ENCODE data around the gene SEL1L3. TPM values are rescaled to one million over a fixed set of nuclear protein-coding genes. Genes with fewer than 3 reads are reported as not detected.

SEL1L3 gene
- total and polyA plus RNA-seq, 2 donors (not counting 1 experiment from before 2014, with no cell fraction given): 120 to 280 TPM

- H3K4me3 Mint-ChIP-seq: peak overlapping the region; percentile 38
- peak overlapping the region; percentile 91 for H3K27ac Mint-ChIP-seq
- DNase-seq: no peak
- peak overlapping the region; percentile 51 for H3K4me2 ChIP-seq (replicated peaks; ENCODE audit: low read depth, low read length, poor library complexity, severe bottlenecking)
- H3K9me3 Mint-ChIP-seq (ENCODE audit: insufficient read depth): no peaks in the 10 kb centered on the region
- ChIA-PET CTCF (interaction anchor here (0.9 to 2.7 kb wide), 6 partner anchors 10 to 455 kb away, joined by 3 to 8 read pairs (median 5); no protein-coding TSS in a partner anchor), POLR2A (interaction anchor here (0.8 to 1.3 kb wide), 2 partner anchors 8 to 43 kb away, joined by 3 to 4 read pairs; no protein-coding TSS in a partner anchor)
- H3K36me3 ChIP-seq (replicated peaks in 1 of 2; ENCODE audit: control extremely low read depth in 1 of 2, control insufficient read depth in 1 of 2, extremely low read depth in 1 of 2, insufficient read depth in 2 of 2, low read length in 1 of 2): no peaks in the 10 kb centered on the region
- no peaks in the 10 kb centered on the region for H3K27me3 Mint-ChIP-seq
- TF ChIP-seq EZH2 (IDR thresholded peaks at IDR 0.05; ENCODE audit: borderline replicate concordance, insufficient read depth, low read depth, low read length, poor library complexity, severe bottlenecking) (no peak), CTCF (IDR thresholded peaks at IDR 0.05) (no peak)
- peak overlapping the region; percentile 7 for H3K9ac ChIP-seq (ENCODE audit: low read length)
- peaks cover 0 to 13% (median 10%) of the 10 kb centered on the region in 3 donors for H3K9me3 ChIP-seq (ENCODE audit: control extremely low read depth in 1 of 3, control insufficient read depth in 2 of 3, insufficient read depth in 1 of 3, low read length in 2 of 3)
- H2AFZ ChIP-seq (ENCODE audit: insufficient read depth, low read depth, low read length, poor library complexity, severe bottlenecking): peak overlapping the region; percentile 5
- H3K27ac ChIP-seq (ENCODE audit: low read length in 2 of 2): peak overlapping the region; percentile 93 to 94
- H3K79me2 ChIP-seq (ENCODE audit: control insufficient read depth, insufficient read depth, low read length): peaks cover 40% of the 10 kb centered on the region
- H3K4me3 ChIP-seq (ENCODE audit: control extremely low read depth in 1 of 5, extremely low read depth in 1 of 5, insufficient read depth in 1 of 5, low read depth in 2 of 5, low read length in 4 of 5): peak overlapping the region in 1 of 5 experiments; percentile 42
- peaks cover 97 to 100% of the 10 kb centered on the region in 2 donors for H3K4me1 ChIP-seq (ENCODE audit: control insufficient read depth in 2 of 2, insufficient read depth in 2 of 2, low read length in 2 of 2)
- peaks cover 94% of the 10 kb centered on the region for H3K4me1 Mint-ChIP-seq
- no peaks in the 10 kb centered on the region for H3K27me3 ChIP-seq (replicated peaks in 1 of 4; ENCODE audit: control extremely low read depth in 1 of 4, control insufficient read depth in 3 of 4, insufficient read depth in 4 of 4, low read length in 3 of 4)
- H4K20me1 ChIP-seq (ENCODE audit: control insufficient read depth, insufficient read depth, low read length, poor library complexity, severe bottlenecking): no peaks in the 10 kb centered on the region
- WGBS (ENCODE audit: insufficient coverage): no CpG with 5 or more reads among the region's 2 CpGs
- no peak for ATAC-seq (ENCODE audit: low read depth)
- intact Hi-C loops (cut with micrococcal nuclease): loop anchor here (5.0 kb wide), 1 partner anchor 1283 kb away; no protein-coding TSS in a partner anchor
These were observed 7.3 kb upstream of the SEL1L3 start for GRCh38 chr4:25870081-25870480.

- Histone ChIP-seq H3K4me1 (ENCODE audit: control insufficient read depth in 2 of 2, insufficient read depth in 2 of 2, low read length in 2 of 2) (peaks cover 94 to 97% of the 10 kb centered on the region in 2 donors), H3K4me3 (ENCODE audit: control extremely low read depth in 1 of 5, extremely low read depth in 1 of 5, insufficient read depth in 1 of 5, low read depth in 2 of 5, low read length in 4 of 5) (peak overlapping the region in 1 of 5 experiments; percentile 23), H3K4me2 (replicated peaks; ENCODE audit: low read depth, low read length, poor library complexity, severe bottlenecking) (peak overlapping the region; percentile 94), H4K20me1 (ENCODE audit: control insufficient read depth, insufficient read depth, low read length, poor library complexity, severe bottlenecking) (no peaks in the 10 kb centered on the region), H2AFZ (ENCODE audit: insufficient read depth, low read depth, low read length, poor library complexity, severe bottlenecking) (no peak overlapping the region), H3K27ac (ENCODE audit: low read length in 2 of 2) (peak overlapping the region; percentile 14 to 85), H3K79me2 (ENCODE audit: control insufficient read depth, insufficient read depth, low read length) (peaks cover 57% of the 10 kb centered on the region), H3K9me3 (ENCODE audit: control extremely low read depth in 1 of 3, control insufficient read depth in 2 of 3, insufficient read depth in 1 of 3, low read length in 2 of 3) (peaks cover 0 to 13% (median 10%) of the 10 kb centered on the region in 3 donors), H3K27me3 (replicated peaks in 1 of 4; ENCODE audit: control extremely low read depth in 1 of 4, control insufficient read depth in 3 of 4, insufficient read depth in 4 of 4, low read length in 3 of 4) (no peaks in the 10 kb centered on the region), H3K9ac (ENCODE audit: low read length) (no peak overlapping the region), H3K36me3 (replicated peaks in 1 of 2; ENCODE audit: control extremely low read depth in 1 of 2, control insufficient read depth in 1 of 2, extremely low read depth in 1 of 2, insufficient read depth in 2 of 2, low read length in 1 of 2) (no peaks in the 10 kb centered on the region)
- Mint-ChIP-seq H3K27me3 (no peaks in the 10 kb centered on the region), H3K4me3 (peak overlapping the region; percentile 74), H3K4me1 (peaks cover 87% of the 10 kb centered on the region), H3K27ac (peak overlapping the region; percentile 91), H3K9me3 (ENCODE audit: insufficient read depth) (no peaks in the 10 kb centered on the region)
- ATAC-seq (ENCODE audit: low read depth) (no peak), DNase-seq (no peak)
- TF ChIP-seq EZH2 (IDR thresholded peaks at IDR 0.05; ENCODE audit: borderline replicate concordance, insufficient read depth, low read depth, low read length, poor library complexity, severe bottlenecking) (no peak), CTCF (IDR thresholded peaks at IDR 0.05) (no peak)
- 88% methylated on average over 5 of the region's 6 CpGs for WGBS (ENCODE audit: insufficient coverage)
- intact Hi-C loops (cut with micrococcal nuclease): loop anchor here (10.0 kb wide), 2 partner anchors 717 to 1017 kb away; partner anchors contain the start of gene TBC1D19
- CTCF ChIA-PET: interaction anchor here (1.3 to 2.6 kb wide), 2 partner anchors 8 to 13 kb away, joined by 5 to 8 read pairs; no protein-coding TSS in a partner anchor
- POLR2A ChIA-PET: interaction anchor here (1.0 kb wide), 1 partner anchor 11 kb away, joined by 4 read pairs; no protein-coding TSS in a partner anchor
These were observed 5.0 kb upstream of the SEL1L3 start for GRCh38 chr4:25867781-25868294.
